HuH-7 (cell line): ENCODE measurements around the gene ULBP2.
"Not testable (repeated sequence)": the region's sequence is repeated elsewhere in the genome, so short reads cannot be mapped to it uniquely, and the experiment has no call there.

Experiments used
- DNase-seq: peaks from one replicate; pipeline ENCODE4 v3.0.0; 2011; ENCODE audit warnings: low spot score

ULBP2 gene

GRCh38 chr6:149969635-149970034, 27.8 kb downstream of the ULBP2 start:
- no peak for DNase-seq

DNA sequence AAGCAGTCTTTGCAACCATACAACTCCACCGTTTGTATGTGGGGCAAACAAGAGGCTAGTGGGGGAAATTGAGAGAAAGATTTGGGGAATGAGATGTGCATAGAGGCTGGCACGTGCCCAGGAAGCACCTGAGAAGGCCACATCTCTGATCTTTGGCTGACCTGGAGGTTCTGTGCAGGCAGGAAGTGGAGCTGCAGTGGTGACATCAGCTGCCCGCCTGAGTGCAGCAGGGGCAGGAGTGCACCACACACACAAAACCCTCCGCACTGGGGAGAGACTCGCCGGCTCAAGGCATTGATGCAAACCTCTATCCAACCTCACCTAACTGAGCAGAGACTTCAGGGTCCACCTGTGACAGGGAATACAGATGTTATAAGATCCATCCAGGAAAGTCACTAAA, 32.6 kb downstream of the ULBP2 start:
- not testable (repeated sequence) for DNase-seq

DNA sequence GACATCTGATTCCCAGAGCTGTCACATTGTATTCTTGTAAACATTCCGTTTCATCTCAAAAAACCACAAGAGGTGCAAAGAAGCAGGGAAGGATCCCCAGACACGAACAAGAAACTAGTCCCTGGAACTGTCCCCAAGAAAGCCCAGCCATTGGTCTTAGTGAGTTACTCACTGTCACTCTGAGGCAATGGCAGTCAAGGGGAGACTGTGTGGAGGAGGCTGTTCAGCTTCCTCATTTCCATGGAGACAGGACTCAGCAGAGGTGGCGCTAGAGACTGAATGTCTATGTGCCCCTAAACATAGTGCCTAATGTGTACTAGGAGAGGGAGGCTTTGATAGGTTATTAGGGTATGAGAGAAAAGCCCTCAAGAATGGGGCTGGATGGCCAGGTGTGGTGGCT, 33.0 kb downstream of the ULBP2 start:
- no peak for DNase-seq

DNA sequence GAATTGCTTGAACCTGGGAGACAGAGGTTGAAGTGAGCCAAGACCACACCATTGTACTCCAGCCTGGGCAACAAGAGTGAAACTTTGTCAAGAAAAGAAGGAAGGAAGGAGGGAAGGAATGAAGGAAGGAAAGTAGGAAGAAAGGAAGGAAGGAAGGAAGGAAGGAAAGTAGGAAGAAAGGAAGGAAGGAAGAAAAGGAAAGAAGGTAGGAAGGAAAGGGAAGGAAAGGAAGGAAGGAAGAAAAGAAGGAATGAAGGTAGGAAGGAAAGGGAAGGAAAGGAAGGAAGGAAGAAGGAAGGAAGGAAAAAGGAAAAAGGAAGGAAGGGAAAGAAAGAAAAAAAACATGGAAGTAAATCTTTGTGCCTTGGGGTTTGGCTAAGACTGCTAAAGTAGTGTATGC, 33.6 kb downstream of the ULBP2 start:
- DNase-seq = no peak

- DNase-seq = no peak
Measured at GRCh38 chr6:149977221-149977620, 35.4 kb downstream of the ULBP2 start.

- no peak for DNase-seq
Measured at GRCh38 chr6:149978610-149979009, 36.8 kb downstream of the ULBP2 start.

GRCh38 chr6:149979293-149979692, 37.5 kb downstream of the ULBP2 start:
- no peak for DNase-seq

DNA sequence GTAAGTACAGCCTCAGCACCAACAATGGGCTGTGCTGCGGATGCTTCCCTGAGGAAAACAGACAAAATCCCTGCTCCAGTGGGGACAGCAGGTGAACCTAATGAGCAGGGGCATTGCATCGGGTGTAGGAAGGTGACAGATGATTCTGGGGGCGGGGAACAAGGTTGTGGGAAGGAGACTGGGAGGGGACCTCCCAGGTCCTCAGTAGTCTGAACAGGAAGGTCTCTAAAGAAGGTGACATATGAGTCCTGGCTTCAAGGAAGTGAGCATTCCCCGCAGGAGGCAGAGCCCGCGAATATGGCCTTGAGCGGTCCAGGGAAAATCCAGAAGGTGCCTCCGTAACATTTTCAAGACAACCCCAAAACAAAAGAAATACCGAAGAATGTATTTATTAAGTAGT, 41.3 kb downstream of the ULBP2 start:
- no peak for DNase-seq

GRCh38 chr6:149984773-149985172, 43.0 kb downstream of the ULBP2 start:
- DNase-seq = no peak

DNA sequence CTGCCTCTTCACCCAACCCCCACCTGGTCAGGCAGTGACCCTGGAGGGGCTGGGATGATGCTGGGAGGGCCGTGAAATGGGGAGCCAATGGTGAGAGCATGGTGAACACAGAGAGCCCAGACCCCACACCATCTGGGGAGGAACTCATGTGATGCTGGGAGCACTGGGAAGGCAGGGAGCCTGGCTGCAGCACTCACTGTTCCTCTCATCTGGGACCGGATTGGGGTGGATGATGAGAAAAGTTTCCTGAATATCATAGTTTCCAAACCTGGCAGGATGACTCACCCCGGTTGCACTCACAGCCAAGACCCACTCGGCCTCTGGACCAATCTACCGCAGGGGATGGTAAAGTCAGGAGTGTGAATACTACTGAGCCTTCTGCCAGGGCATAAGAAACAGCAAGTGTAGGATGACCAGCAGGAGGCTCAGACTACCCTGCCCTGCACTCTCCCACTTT, 43.7 kb downstream of the ULBP2 start:
- DNase-seq = no peak

- no peak for DNase-seq
Measured at GRCh38 chr6:149987602-149988107, 45.8 kb downstream of the ULBP2 start.

DNA sequence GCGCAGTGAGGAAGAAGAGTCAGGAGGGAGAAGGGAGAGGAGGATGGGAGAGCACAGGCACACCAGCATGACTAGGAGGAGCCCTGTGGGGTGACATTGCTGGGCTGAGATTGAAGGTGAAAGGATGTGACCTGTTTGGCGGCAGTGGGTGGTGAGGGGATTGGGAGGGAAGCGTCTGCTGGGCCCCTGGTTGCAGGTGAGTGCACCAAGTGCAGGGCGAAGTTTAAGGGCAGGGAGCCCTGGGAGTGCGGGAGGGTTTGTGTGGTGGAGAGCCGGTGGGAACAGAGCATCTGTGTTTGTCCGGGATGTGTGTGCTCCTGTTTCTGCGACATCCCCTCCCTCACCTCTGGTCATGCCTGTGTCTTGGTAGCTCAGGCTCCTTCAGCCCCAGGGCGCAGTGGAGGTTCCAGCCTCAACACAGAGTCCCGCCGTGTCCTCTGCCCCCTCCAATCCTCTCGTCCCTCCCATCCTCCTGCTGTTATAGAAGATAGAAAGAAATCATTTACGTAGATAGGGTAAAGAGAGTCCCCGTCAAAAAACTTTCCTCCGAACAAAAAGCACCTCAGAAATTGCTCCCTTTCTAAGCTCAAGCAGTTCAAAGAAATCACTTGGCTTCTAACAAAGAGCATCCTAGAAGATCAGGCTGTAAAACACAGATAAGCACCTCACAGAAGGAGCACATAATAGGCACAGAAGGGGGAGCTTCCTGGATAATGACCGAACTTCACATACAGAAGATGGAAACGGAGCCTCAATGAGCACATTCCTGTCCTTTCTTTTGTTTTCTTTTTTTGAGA, 46.9 kb downstream of the ULBP2 start:
- DNase-seq = no peak

DNA sequence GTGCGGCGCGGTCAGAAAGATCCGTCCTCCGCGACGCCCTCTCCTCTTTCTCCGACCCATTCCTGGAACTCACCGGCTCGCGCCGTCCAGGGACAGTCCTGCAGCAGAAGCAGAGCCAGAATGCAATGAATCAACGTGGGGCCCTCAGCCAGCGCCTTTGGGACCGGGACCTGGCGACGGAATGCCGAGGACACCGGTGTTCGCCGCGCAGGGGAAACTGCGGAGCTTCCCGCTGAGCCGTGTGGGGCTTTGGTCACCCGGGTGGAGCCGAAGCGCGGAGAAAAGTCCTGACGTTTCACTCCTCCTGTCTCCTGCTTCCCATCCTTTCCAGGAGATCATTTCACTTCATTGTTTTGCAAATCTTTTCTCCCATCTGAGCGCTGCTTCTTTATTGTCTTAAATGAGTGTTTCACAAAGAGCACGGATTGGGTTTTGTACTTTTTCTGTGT, 48.4 kb downstream of the ULBP2 start:
- no peak for DNase-seq

- peak; percentile 68 for DNase-seq
Measured at GRCh38 chr6:149990661-149991471, 49.1 kb downstream of the ULBP2 start.

- not testable (repeated sequence) for DNase-seq
Measured at GRCh38 chr6:149991472-149991795, 49.6 kb downstream of the ULBP2 start.

GRCh38 chr6:149991838-149992237, 50.0 kb downstream of the ULBP2 start:
- DNase-seq = no peak

DNA sequence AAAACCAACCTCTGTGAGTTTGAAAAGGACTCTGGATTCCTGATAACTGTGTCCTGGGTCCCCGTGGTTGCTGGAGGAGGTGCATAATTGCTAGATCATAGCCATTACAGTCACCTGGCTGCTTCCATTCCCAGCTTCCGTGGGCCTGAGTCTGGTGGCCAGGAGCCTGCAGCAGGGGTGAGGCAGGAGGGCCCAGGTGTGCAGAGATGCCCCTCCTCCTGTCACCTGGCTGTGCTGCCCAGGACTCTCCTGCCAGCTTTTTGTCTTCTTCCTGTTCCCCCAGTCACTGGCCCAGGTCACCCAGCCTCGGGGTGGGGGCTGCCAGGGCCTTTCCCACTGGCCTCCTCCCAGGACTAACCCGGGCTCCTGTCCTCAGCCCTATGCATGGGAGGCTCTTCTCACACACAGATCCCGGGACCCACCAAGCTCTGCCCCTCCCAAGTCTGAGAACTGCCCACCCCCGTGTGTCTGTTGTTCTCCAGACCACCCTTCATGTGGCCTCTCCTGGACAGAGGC, 53.5 kb downstream of the ULBP2 start:
- DNase-seq = no peak

DNA sequence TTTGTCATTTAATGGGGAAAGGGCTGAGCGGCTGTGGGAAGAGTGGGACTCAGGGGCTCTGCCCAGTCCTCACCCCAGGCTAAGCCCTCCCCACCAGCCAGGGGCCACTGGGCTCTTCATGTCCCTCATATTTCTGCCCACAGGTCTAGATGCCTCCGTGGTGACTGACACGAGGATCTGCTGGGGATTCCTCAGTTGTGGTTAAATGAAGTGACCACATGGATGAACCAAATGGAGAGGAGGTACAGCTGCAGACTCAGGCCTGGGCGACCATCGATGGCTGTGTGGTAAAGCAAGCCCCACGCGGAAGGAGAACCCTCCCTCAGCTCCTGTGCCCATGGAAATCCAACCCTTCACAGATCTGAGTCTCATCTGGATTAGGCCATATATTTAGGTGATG, 54.2 kb downstream of the ULBP2 start:
- DNase-seq = no peak
